Vagina (tissue), 2 donors: ENCODE results near the gene HGF.

Experiments
- POLR2A ChIP-seq, 2 donors: fragments of 450-650 bp; IDR thresholded peaks; one replicate each; pipeline ENCODE4 v1.6.1; 2017; ENCODE audit warnings: antibody characterized with exemption in 2 of 2, mild to moderate bottlenecking in 2 of 2, moderate library complexity in 2 of 2
- TF ChIP-seq, protein P1 (sequence below), 3 experiments: fragments of 450-650 bp in 2 of 3; fragments of 200-600 bp in 1 of 3; sonication (generic) in 1 of 3; IDR thresholded peaks; one replicate each; pipeline ENCODE4 v1.5.1; 2017 to 2019; ENCODE audit warnings: antibody characterized with exemption in 3 of 3, mild to moderate bottlenecking in 2 of 3, moderate library complexity in 2 of 3

DNA sequence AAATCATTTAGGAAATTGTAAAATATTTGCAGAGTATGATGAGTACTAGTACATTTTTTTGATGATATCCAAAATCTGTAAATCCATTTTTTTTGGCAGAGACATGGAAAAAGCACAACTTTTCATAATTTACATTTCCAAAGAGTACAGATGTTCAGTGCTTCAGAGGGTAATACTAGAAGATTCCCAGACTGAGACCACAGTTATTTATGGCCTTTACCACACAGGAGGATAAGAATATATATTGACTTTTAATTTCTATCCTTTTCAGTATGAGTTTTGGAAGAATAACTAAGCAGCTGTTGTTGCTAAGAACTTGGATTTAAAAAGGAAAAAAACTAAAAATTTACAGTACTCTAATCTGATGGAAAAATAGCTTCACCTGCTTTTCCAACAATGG lies 61.9 kb downstream of the HGF start:
- TF ChIP-seq, protein P1, sequence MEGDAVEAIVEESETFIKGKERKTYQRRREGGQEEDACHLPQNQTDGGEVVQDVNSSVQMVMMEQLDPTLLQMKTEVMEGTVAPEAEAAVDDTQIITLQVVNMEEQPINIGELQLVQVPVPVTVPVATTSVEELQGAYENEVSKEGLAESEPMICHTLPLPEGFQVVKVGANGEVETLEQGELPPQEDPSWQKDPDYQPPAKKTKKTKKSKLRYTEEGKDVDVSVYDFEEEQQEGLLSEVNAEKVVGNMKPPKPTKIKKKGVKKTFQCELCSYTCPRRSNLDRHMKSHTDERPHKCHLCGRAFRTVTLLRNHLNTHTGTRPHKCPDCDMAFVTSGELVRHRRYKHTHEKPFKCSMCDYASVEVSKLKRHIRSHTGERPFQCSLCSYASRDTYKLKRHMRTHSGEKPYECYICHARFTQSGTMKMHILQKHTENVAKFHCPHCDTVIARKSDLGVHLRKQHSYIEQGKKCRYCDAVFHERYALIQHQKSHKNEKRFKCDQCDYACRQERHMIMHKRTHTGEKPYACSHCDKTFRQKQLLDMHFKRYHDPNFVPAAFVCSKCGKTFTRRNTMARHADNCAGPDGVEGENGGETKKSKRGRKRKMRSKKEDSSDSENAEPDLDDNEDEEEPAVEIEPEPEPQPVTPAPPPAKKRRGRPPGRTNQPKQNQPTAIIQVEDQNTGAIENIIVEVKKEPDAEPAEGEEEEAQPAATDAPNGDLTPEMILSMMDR (IDR thresholded peaks at IDR 0.05) = no peak
- no peak for TF ChIP-seq POLR2A (IDR thresholded peaks at IDR 0.05)
